Hepatocyte (in vitro differentiated cells): ENCODE data around the gene HORMAD2.

Source experiments
- CTCF ChIP-seq: fragments of 200-600 bp; sonication (generic); IDR thresholded peaks from 2 replicates; pipeline ENCODE4 v1.5.1; 2016; ENCODE audit warnings: antibody characterized with exemption, mild to moderate bottlenecking; ENCODE audit not compliant: poor library complexity
- EZH2 ChIP-seq: fragments of 200-600 bp; sonication (generic); IDR thresholded peaks from 2 replicates; pipeline ENCODE4 v1.6.1; 2016; ENCODE audit warnings: antibody characterized with exemption, mild to moderate bottlenecking, borderline replicate concordance

GRCh38 chr22:30116362-30117117 is 36.3 kb downstream of the HORMAD2 start:
- no peak for TF ChIP-seq EZH2
- TF ChIP-seq CTCF, result no peak
